Stromal cell of bone marrow (primary cell): ENCODE results near the gene MRPL1.
"Not testable (repeated sequence)": the region's sequence is repeated elsewhere in the genome, so short reads cannot be mapped to it uniquely, and the experiment has no call there.

Experiments used
- DNase-seq: peaks from one replicate; pipeline ENCODE4 v3.0.0-alpha.2; 2012; ENCODE audit warnings: low read depth

Gene MRPL1

DNA sequence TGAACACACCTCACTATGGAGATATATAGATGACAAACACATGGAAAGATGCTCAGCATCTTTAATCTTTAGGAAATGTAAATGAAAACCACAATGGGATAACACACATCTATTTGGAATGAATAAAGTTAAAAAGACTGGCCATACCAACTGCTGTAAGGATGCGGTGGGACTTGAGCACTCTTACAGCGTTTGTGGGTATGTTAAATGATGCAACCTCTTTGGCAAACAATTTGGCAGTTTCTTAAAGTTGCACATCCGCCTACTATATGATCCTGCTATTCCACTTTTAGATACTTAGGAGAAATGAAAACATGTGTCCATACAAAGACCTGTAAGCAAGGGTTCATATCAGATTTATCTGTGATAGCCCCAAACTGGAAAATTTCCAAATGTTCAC, 50.7 kb downstream of the MRPL1 start:
- no peak for DNase-seq

DNA sequence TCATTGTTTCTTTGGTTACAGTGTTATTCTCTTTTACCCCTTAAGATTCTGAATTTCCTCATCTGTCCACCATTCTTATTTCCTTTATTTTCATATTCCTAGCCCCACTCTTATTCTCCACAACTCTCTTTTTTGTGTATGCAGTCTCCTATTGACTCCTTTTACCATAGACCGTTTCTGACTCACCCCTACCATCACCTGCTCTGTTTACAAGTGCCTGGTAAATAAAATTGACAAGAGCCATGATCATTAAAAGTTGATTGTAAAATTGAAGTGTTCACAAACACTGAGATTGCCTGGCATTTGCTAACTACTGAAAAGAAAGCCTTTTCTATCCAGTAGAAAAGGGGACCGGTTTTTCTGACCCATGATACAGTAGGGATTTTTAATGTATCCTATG, 54.4 kb downstream of the MRPL1 start:
- DNase-seq: no peak

DNA sequence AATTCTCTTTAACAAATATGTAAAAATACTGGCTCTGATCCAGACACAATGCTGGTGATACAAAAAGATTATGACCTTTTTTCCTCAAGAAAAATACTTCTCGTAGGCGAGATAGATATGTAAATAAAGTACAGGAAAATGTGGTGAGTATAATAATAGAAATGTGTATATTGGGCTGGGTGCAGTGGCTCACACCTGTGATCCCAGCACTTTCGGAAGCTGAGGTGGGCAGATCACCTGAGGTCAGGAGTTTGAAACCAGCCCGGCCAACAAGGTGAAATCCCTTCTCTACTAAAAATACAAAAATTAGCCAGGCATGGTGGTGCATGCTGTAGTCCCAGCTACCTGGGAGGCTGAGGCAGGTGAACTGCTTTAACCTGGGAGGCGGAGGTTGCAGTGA, 55.0 kb downstream of the MRPL1 start:
- DNase-seq: no peak

DNA sequence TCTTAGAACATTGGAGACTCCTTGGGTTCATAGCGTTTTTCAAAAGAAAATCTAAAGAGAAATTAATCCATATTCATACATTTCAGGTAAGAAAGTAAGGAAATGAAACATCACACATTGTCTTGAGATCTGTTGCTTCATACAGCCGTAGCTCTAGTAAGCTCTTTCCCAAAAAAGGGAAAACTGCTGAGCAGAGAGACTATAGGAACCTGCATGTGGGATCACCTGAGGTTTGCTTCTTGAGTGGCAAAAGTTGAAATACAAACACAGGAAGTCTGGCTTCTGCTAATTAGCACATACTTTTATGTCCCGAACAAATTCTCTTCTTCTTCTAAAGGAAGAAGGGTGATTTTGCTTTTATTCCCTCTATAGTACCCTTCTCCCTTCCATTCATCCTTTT, 57.7 kb downstream of the MRPL1 start:
- DNase-seq: no peak

DNA sequence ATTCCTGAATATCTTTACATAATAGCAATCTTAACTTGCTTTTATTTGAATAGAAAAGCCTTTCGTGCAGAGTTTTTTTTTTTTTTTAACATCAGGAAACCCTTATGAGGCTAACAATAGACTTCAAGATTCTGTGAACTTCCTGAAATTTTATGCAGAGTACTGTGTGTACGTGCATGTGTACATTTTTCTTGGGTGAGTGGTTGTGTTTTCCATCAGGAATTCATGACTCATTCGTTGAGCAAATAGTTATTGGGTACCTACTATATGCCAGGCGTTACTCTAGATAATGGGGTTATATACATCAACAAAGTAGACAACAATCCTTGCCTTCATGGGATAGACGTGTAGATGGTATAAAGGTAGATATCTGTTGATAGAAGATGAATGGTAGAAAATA, 59.1 kb downstream of the MRPL1 start:
- DNase-seq: peak; percentile 24

DNA sequence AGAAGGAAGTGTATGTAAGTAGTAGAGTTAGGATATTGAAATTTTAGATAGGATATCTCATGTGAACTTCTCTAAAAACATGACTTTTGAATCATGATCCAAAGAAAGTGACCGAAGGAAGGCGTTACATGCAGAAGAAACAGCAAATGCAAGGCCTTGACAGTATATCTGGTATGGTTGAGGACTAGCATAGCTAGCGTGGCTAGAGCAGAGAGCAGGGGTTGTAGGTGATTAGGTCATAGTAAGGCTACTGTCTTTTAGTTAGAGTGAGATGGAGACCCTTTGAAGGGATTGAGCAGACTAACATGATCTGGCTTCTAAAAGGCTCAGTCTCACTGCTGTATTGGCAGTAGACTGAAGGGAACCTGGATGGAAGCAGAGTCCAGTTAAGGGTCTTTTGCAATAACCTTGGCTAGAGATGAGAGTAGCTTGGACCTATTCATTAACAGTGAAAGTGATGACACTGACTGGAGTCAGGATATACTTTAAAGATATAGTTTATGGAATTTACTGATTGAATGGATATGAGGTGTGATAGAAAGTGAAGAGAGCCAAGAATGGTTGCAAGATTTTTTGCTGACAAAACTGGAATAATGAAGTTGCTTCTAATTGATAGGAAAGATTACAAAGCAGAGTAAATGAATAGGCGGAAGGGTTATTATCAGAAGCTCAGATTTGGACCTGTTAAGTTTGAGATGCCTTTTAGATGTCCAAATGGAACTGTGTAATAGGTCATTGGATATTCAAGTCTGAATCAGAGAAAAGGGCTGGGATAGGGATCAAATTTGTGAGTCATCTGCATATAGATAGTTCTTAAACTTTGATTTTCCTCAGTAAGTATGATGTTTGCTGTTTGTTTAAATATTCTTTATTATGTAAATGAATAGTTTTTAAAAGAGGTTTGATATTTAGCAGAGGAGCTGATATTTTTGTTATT, 59.8 kb downstream of the MRPL1 start:
- DNase-seq: no peak

DNA sequence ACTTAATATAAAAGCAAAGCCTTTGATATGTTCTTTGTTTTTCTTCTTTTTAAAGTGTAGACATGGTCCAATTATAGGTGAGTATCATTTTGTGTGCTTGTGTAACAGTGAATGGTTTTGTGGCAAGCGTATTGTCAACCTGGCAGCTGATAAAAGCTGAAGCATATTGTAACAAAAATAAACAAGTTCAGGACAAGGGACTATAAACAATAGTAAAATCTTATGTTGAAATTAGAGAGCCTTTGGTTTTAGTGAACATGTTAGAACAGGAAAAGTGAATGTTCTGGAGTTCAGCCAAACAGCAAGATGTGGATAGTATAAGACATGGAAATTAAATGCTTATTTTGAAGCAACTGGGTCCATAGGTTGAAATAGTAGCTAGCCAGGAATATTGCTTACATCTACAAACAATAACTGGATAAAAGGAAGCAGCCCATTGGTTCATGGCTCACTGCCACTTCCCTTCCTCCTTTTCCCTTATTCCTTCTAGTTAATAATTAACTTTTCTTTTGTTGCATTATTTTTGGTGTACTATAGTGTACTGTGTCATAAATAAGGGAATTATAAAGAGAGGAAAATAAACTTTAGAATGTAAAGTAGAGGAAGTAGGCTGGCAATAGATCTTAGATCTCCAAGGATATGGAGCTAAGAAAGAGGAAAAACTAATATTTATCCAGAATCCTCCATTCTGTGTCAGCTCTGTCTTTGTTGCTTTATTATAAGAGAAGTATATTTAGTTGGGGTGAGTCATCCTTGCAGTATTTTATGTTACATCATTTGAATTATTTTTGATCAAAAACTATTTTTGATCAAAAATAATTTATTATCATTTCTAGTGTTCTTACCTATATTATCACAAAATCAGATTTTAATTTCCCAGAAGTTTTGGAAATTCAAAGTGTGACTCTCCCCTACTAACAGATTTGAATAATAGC, 65.6 kb downstream of the MRPL1 start:
- no peak for DNase-seq

DNA sequence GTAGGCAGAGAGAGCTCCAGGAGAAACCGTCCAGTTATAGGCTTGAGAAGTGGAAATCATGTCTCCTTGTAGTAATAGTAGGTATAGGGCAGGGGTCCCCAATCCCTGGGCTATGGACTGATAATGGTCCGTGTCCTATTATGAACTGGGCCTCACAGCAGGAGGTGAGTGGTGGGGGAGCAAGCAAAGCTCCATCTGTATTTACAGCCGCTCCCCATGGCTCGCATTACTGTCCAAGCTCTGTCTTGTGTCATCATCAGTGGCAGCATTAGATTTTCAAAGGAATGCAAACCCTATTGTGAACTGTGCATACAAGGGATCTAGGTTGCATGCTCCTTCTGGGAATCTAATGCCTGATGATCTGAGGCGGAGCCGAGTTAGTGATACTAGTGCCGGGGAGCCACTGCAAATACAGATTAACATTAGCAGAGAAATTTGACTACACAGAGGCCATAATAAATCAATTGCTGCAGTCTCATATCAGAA, 67.6 kb downstream of the MRPL1 start:
- DNase-seq: no peak

DNA sequence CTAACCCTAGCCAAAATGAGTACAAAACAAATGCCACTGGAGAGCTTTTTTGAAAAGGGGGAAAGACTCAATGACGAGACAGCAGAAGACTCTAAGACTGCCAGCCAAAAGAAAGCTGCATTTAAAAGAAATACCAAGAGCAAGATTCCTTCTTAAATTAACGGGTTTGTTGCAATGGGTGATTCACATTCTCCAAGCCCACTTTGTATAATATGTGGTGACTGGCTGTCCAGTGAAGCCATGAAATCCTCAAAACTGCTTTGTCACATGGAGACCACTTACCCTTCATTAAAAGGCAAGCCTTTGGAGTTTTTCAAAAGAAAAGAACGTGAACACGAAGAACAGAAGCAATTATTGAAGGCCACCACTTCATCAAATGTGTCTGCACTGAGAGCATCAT, 68.2 kb downstream of the MRPL1 start:
- DNase-seq: no peak

DNA sequence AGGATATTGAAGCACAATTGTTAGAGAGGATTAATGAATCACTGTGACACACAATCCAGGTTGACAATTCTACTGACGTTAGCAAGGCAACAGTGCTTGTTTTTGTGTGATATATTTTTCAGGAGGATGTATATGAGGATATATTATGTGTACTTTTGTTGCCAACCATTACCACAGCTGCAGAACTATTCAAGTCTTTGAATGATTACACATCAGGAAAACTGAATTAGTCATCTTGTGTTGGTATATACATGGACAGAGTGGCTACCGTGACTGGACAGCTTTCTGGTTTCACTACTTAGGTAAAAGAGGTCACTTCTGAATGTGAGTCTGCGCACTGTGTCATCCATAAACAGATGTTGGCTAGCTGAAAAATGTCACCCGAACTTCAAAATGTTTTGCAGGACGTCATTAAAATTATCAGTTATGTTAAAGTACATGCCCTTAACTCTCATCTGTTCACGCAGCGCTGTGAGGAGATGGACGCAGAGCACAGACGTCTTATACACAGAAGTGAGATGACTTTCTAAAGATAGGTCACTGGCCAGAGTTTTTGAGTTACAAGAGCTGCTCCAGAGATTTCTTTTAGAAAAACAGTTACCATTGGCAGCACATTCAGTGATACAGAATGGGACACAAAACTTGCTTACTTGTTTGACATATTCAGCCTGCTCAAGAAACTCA, 69.0 kb downstream of the MRPL1 start:
- no peak for DNase-seq

DNA sequence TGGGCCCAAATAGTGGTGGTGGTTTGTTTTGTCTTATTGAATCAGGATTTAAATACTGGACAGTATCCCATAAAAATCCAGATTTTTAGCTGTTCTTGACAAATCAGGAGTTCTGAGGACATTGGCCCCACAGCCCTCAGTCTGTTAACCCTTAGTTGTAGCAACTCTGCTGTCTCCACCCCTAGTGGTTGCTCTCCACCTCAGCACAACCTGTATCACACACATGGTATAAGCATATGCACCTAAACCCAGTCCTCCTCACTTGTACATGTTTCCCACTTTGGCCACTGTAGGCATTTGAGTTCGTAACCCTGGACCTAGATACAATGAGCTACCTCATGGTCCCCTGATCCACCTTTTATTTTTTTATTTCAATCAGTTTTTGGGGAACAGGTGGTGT, 75.9 kb downstream of the MRPL1 start:
- no peak for DNase-seq

DNA sequence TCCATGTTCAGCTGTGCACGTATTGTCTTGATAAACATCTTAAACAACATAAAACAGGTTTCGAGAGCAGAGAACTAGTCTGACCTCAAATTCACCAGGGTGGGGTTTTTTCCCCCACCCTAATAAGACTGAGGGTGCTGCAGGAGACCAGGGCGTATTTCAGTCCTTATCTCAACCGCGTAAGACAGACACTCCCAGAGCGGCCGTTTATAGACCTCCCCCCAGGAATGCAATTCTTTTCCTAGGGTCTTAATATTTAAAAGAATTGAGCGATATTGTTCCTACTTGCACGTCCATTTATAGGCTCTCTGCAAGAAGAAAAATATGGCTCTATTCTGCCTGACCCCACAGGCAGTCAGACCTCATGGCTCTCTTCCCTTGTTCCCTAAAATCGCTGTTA, 83.3 kb downstream of the MRPL1 start:
- DNase-seq: not testable (repeated sequence)

DNA sequence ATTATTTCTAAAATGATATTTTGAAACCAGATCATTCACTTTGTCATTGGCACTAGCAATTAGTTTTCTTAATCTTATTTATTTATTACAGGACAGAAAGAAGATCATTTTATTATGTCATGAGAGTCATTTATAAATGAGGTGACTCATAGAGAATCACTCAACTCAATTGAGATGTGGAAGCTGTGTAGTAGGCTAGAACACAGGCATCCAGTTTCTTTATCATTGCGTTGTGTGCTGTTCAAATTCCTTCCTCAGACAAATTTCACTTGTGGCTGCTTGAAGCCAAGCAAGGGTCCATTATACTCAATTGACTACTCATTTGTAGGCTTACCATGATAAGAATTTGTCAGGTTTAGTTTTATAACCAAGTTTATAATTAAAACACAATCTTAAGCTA, 87.6 kb downstream of the MRPL1 start:
- DNase-seq: no peak

DNA sequence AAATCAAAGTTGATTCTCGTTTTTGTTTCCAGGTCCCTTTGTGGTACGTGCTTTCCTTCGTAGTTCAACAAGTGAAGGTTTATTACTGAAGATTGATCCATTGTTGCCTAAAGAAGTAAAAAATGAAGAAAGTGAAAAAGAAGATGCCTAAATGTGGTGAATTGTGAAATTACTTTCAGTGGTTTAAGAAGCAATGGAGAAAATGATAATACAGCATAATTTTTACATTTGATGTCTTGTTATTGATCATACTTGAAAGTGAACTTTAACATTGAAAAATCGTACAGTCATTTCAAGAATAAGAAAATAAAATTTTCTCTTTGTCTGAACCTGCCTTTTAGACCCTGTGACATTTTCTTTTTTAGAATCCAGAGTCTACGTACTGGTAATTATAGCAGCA, 89.8 kb downstream of the MRPL1 start:
- no peak for DNase-seq

DNA sequence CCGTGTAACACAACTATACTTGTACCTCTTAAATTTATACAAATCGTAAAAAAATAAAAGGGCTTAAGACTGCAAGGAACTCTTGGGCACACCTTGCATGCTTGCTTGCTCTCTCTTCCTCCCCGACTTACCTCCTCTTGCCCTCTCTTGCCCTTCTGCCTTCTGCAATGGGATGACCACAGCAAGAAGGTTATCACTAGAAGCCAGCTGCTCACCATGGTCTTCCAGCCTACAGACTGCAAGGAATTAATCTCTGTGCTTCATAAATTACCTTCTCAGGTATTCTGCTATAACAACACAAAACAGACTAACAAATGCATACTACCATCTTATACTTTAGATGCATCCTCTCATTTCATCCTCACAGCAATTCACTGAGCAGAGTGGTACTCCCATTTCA, 92.1 kb downstream of the MRPL1 start:
- no peak for DNase-seq

DNA sequence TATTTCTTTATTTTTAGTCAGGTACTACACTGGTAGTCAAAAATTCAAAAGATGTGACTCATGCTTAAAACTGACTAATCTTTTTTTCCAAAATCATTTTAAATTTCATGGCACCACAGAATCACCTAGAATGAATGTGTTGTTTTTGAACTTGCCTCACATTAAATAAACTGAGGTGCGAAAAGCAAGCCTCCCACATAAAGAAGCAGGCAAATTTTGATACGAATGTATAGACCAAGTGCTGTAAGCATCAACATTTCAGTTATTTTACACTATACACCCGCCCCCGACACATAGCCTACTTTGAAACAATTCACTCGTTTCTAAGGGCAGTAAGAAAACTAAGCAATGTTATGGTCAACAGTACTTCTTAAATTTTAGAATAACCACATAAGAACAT, 94.3 kb downstream of the MRPL1 start:
- no peak for DNase-seq

DNA sequence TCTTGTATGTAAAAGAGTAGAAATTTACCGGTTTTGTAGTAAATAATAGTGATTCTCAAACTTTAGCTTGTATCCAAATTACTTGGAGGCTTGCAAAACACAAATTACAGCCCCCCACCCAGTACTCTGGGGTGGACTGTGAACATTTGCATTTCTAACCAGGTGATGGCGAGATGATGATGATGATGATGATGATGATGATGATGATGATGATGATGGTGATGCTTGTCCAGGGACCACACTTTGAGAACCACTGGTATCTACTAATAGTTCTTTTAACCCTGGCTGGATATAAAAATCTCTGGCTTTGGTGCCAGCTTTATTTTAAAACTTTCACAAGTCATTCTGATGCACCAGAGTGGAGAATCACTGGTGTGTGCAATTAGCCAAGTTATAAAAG, 96.3 kb downstream of the MRPL1 start:
- no peak for DNase-seq

DNA sequence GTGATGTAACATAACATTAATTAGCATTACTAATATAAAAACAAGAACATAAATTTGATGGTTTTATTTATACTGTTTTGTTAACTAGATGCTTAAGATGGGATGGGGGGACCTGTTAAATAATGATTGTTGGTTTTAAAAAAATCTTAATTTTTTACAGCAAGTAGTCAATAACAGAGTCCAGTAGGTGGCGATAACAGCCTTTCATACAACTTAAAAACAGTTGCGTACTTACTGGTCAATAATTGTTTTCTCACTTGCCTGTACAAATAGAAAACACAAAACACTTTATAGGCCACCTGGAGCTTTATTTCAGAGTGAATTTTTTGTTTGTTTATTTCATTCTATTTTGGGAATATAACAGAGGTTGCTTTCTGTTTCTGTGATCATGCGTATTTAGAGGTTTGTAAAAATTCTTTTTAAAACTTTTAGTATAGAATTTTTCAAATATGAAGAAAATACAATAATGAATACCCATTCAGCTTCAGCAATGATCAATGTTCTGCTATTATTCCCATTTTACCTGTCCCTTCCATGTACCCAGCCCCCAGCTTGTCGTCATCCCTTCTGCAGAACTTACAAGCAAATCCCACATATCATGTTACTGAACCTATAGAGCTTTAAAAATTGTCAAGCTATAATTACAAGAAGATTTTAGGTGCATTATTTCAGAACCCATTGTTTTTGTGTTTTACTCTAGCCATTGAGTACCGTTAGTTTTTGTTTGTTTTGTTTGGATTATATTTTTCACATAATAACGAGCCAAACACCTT, 97.1 kb downstream of the MRPL1 start:
- DNase-seq: peak; percentile 19

DNA sequence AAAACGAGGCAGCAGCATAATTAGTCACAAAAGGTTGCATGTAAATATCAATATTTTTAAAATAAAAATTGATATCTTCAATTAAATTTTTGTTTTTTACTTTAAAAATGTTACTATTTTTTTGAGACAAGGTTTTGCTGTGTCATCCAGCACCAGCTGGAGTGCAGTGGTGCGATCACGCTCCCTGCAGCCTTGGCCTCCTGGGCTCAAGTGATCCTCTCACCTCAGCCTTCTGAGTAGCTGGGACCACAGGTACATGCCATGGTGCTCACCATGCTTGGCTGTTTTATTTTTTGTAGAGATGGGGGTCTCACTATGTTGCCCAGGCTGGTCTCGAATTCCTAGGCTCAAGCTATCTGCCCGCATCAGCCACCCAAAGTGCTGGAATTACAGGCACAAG, 97.7 kb downstream of the MRPL1 start:
- DNase-seq: no peak

DNA sequence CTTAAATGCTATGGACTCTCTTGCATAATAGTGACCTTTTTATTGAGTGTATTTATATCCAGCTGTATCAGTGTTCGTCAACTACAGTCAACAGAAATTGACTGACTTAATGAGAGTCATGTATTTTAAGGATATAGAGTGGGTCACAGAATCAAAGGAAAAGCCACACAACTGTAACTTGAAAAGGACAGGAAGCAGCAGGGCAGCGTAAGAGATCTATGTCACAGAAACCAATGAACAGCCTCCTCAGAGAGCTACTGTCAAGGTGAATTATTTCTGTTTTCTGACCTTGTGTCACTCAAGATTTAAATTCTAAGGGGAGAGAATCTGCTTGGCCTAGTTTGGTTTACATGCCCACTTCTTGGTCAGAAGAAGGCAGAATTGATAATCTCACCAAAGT, 100.4 kb downstream of the MRPL1 start:
- DNase-seq: no peak

DNA sequence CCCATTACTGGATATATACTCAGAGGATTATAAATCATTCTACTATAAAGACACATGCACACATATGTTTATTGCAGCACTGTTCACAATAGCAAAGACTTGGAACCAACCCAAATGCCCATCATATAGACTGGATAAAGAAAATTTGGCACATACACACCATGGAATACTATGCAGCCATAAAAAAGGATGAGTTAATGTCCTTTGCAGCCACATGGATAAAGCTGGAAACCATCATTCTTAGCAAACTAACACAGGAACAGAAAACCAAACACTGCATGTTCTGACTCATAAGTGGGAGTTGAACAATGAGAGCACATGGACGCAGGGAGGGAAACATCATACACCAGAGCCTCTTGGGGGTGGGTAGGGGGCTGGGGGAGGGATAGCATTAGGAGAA, 111.0 kb downstream of the MRPL1 start:
- DNase-seq: not testable (repeated sequence)
